Liver (tissue), 9 donors: ENCODE results near the gene STIM1. TPM values are rescaled to one million over a fixed set of nuclear protein-coding genes. Genes with fewer than 3 reads are reported as not detected.

Experiments used
- DNase-seq: peaks from one replicate; pipeline ENCODE4 v3.0.0-alpha.2; 2017; ENCODE audit warnings: low spot score
- H3K27ac ChIP-seq, 2 donors: one replicate each; pipeline ENCODE4 v1.7.0; 2013; ENCODE audit warnings: inconsistent platforms in 2 of 2, low read length in 2 of 2, control low read depth in 1 of 2, low read depth in 1 of 2, mild to moderate bottlenecking in 1 of 2
- H3K27me3 ChIP-seq, 4 donors: one replicate each; pipeline versions ENCODE4 v1.6.1 to v1.7.0; 2013; ENCODE audit warnings: low read length in 3 of 4, inconsistent platforms in 1 of 4, mild to moderate bottlenecking in 1 of 4, moderate library complexity in 1 of 4; ENCODE audit not compliant: control insufficient read depth in 4 of 4, insufficient read depth in 4 of 4
- H3K36me3 ChIP-seq, 4 donors: one replicate each; pipeline versions ENCODE4 v1.6.1 to v1.7.0; 2013; ENCODE audit warnings: low read length in 3 of 4, mild to moderate bottlenecking in 3 of 4, low read depth in 1 of 4, moderate library complexity in 1 of 4; ENCODE audit not compliant: control insufficient read depth in 4 of 4, insufficient read depth in 3 of 4
- H3K4me1 ChIP-seq, 4 donors: one replicate each; pipeline versions ENCODE4 v1.6.1 to v1.7.0; 2013; ENCODE audit warnings: low read length in 3 of 4, mild to moderate bottlenecking in 3 of 4, moderate library complexity in 1 of 4; ENCODE audit not compliant: control insufficient read depth in 4 of 4, insufficient read depth in 4 of 4
- H3K4me3 ChIP-seq, 3 donors: one replicate each; pipeline versions ENCODE4 v1.6.1 to v1.7.0; 2013; ENCODE audit warnings: low read length in 3 of 3, control low read depth in 1 of 3, low read depth in 1 of 3, mild to moderate bottlenecking in 1 of 3
- H3K9ac ChIP-seq, 2 donors: one replicate each; pipeline ENCODE4 v1.7.0; 2013; ENCODE audit warnings: low read length in 2 of 2, mild to moderate bottlenecking in 2 of 2, moderate library complexity in 2 of 2, control low read depth in 1 of 2, low read depth in 1 of 2
- H3K9me3 ChIP-seq, 4 donors: one replicate each; pipeline versions ENCODE4 v1.6.1 to v1.7.0; 2013; ENCODE audit warnings: low read length in 3 of 4; ENCODE audit not compliant: control insufficient read depth in 4 of 4
- ATF3 ChIP-seq: IDR thresholded peaks from 2 replicates; pipeline ENCODE4 v1.6.1; 2016; ENCODE audit warnings: antibody characterized with exemption
- CTCF ChIP-seq: fragments of 150-350 bp; IDR thresholded peaks from 2 replicates; pipeline ENCODE4 v1.5.1; 2017; ENCODE audit warnings: improper control_type of control experiment, low read depth, low read length; ENCODE audit not compliant: missing input control
- EGR1 ChIP-seq, 2 donors: IDR thresholded peaks; 2 replicates each; pipeline ENCODE4 v1.6.1; 2016 to 2018; ENCODE audit warnings: antibody characterized with exemption in 2 of 2, low read depth in 2 of 2
- FOXA1 ChIP-seq: IDR thresholded peaks from 2 replicates; pipeline ENCODE4 v1.6.1; 2016; ENCODE audit warnings: antibody characterized with exemption
- FOXA2 ChIP-seq: IDR thresholded peaks from 2 replicates; pipeline ENCODE4 v1.6.1; 2016; ENCODE audit warnings: antibody characterized with exemption
- GABPA ChIP-seq, 2 donors: IDR thresholded peaks in 1 of 2; conservative IDR thresholded peaks in 1 of 2; 2 replicates each; pipeline ENCODE4 v1.6.1; 2016; ENCODE audit warnings: antibody characterized with exemption in 2 of 2, mild to moderate bottlenecking in 1 of 2, moderate library complexity in 1 of 2
- HNF4A ChIP-seq, 2 donors: conservative IDR thresholded peaks; 2 replicates each; pipeline ENCODE4 v1.6.1; 2016; ENCODE audit warnings: antibody characterized with exemption in 2 of 2, mild to moderate bottlenecking in 2 of 2
- HNF4G ChIP-seq: IDR thresholded peaks from 2 replicates; pipeline ENCODE4 v1.6.1; 2016; ENCODE audit warnings: antibody characterized with exemption
- JUND ChIP-seq, 2 donors: IDR thresholded peaks; 2 replicates each; pipeline ENCODE4 v1.6.1; 2016; ENCODE audit warnings: antibody characterized with exemption in 2 of 2
- MAX ChIP-seq: IDR thresholded peaks from 2 replicates; pipeline ENCODE4 v1.6.1; 2016; ENCODE audit warnings: antibody characterized with exemption
- NR2F2 ChIP-seq: IDR thresholded peaks from 2 replicates; pipeline ENCODE4 v1.6.1; 2016; ENCODE audit warnings: antibody characterized with exemption
- RAD21 ChIP-seq, 2 donors: IDR thresholded peaks; 2 replicates each; pipeline ENCODE4 v1.6.1; 2016; ENCODE audit warnings: antibody characterized with exemption in 2 of 2, mild to moderate bottlenecking in 2 of 2
- REST ChIP-seq: IDR thresholded peaks from 2 replicates; pipeline ENCODE4 v1.6.1; 2016; ENCODE audit warnings: antibody characterized with exemption, mild to moderate bottlenecking
- RXRA ChIP-seq, 2 donors: IDR thresholded peaks; 2 replicates each; pipeline ENCODE4 v1.6.1; 2017 to 2018; ENCODE audit warnings: antibody characterized with exemption in 2 of 2, mild to moderate bottlenecking in 1 of 2
- SP1 ChIP-seq: IDR thresholded peaks from 2 replicates; pipeline ENCODE4 v1.6.1; 2018; ENCODE audit warnings: antibody characterized with exemption, mild to moderate bottlenecking
- TAF1 ChIP-seq: conservative IDR thresholded peaks from 2 replicates; pipeline ENCODE4 v1.6.1; 2016; ENCODE audit warnings: antibody characterized with exemption, mild to moderate bottlenecking
- YY1 ChIP-seq: IDR thresholded peaks from 2 replicates; pipeline ENCODE4 v1.6.1; 2016; ENCODE audit warnings: antibody characterized with exemption, mild to moderate bottlenecking
- ZBTB33 ChIP-seq: IDR thresholded peaks from 2 replicates; pipeline ENCODE4 v1.6.1; 2016; ENCODE audit warnings: antibody characterized with exemption
- WGBS: extraction: QIAGEN DNeasy Blood & Tissue Kit; methylation state at CpG from one replicate; pipeline ENCODE4 v1.1.7; 2013; 5-methylcytosine and 5-hydroxymethylcytosine counted together
- polyA plus RNA-seq, 2 donors: library from polyadenylated mRNA; stranded (reverse) in 1 of 2; unstranded in 1 of 2; fragments of 200-250 nt in 1 of 2; fragments of >200 nt in 1 of 2; fragmentation: Nextera tagmentation in 1 of 2; extraction: Ambion mirVana in 1 of 2; gene quantifications; one replicate each; pipeline versions ENCODE4 v1.2.1 to v1.2.3, GENCODE V29; 2013 to 2015
- total RNA-seq, 2 donors: library from RNA; depleted of rRNA; stranded (reverse); fragments of >200 nt; gene quantifications; one replicate each; pipeline ENCODE4 v1.2.3, GENCODE V29; 2014
- donor health status: healthy.
- donor health status: healthy.
- donor health status: healthy.
- donor health status: healthy.
- donor health status: healthy.

STIM1 gene
- total and polyA plus RNA-seq, 4 donors: 19.7 to 42.9 (median 25.1) TPM

- Histone ChIP-seq H3K4me1 (peaks cover 6 to 22% (median 16%) of the 10 kb centered on the region in 4 donors), H3K27ac (peak overlapping the region; percentile 64 to 77), H3K9me3 (no peaks in the 10 kb centered on the region), H3K4me3 (no peak overlapping the region), H3K36me3 (no peaks in the 10 kb centered on the region), H3K9ac (peak overlapping the region in 1 of 2 donors; percentile 61), H3K27me3 (no peaks in the 10 kb centered on the region)
- TF ChIP-seq GABPA (IDR thresholded peaks at IDR 0.05 in 1 of 2, conservative IDR thresholded peaks at IDR 0.05 in 1 of 2) (no peak), RAD21 (IDR thresholded peaks at IDR 0.05) (peak in 1 of 2 donors; percentile 33), TAF1 (no peak), JUND (IDR thresholded peaks at IDR 0.05) (peak; percentile 69 to 91), FOXA2 (peak; percentile 12), SP1 (peak; percentile 29), EGR1 (IDR thresholded peaks at IDR 0.05; ENCODE audit: low read depth in 2 of 2) (peak in 1 of 2 donors; percentile 51), NR2F2 (no peak), ATF3 (no peak), ZBTB33 (no peak), YY1 (no peak), CTCF (no peak), HNF4G (peak; percentile 21), RXRA (IDR thresholded peaks at IDR 0.05) (peak in 1 of 2 donors; percentile 55), HNF4A (conservative IDR thresholded peaks at IDR 0.05) (peak; percentile 46 to 64), FOXA1 (no peak), MAX (no peak), REST (no peak)
- DNase-seq: no peak
- 17% methylated on average over 1 of the region's 1 CpG for WGBS
Observed at GRCh38 chr11:3942956-3943497, 87.6 kb downstream of the STIM1 start.
